Raji (cell line): ENCODE data around the gene MDFI.

Source experiments
- POLR2A ChIP-seq: IDR thresholded peaks from 2 replicates; pipeline ENCODE4 v1.6.1; 2011; ENCODE audit warnings: low read depth, low read length, control low read depth; ENCODE audit not compliant: insufficient read depth

The MDFI gene

GRCh38 chr6:41677124-41677921 lies 39.1 kb downstream of the MDFI start:
- no peak for TF ChIP-seq POLR2A

DNA sequence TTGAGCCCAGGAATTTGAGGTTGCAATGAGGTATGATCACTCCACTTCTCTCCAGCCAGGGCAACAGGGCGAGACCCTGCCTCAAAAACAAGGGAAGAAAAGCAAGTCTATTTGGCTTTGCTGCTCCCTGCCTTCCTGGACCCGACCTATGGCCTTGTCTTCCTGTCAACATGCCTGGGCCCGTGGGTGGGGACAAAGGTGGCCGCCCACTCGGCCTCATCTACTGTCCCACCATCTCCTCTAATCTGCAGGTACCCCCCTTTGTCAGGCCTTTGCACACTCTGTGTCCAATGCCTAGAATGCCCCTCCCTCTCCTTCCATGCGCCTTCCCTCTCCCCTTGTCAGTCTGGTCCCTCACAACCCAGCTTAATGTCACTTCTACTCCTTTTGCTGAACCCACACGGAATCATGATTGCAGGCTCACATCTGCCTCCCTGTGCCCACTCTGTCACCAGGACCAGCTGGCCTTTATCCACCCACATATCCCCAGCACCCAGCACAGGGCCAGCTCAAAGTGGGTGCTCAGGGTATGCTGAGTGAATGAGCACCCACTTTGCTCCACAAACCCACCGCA lies 40.3 kb downstream of the MDFI start:
- TF ChIP-seq POLR2A: no peak

- TF ChIP-seq POLR2A: no peak
Observed at GRCh38 chr6:41679696-41680095, 41.4 kb downstream of the MDFI start.

- no peak for TF ChIP-seq POLR2A
Observed at GRCh38 chr6:41680182-41680965, 42.1 kb downstream of the MDFI start.

- no peak for TF ChIP-seq POLR2A
Observed at GRCh38 chr6:41682056-41682477, 43.8 kb downstream of the MDFI start.

DNA sequence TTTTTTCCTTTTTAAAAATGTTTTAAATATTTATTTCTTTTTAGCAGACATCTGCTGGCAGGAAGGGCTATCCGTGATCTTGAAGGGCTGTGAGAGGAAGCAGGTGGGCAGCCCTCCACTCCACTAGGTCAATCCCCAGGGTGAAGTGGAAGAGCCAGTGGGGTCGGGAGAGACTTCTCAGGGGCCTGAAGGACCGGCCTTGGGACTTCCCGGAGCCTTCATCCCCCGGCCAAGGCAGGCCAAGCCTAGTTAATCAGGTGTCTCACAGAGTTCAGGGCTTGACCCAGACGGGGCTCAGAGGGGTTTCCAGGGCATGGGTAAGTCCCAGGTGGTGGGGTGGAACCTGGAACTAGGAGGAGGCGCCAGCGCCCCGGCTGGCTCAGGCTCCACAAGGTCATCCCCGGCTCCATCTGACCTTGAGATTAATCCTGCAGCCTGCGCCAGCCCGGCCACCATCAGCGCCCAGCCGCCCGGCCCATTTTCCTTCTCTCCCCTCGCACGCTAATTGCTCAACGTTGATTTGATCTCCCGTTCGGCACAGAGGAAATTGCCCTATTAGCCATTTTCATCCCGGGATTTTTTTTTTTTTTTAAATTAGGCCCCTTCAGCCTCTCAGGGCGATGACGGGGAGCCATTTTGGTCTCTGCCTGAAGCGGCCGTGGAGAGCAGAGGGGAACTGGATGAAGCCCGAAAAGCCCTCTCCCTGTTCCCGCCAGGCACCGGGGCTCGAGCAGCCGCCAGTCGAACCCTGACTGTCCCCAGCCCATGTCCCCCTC lies 44.4 kb downstream of the MDFI start:
- TF ChIP-seq POLR2A: no peak

- no peak for TF ChIP-seq POLR2A
Observed at GRCh38 chr6:41683273-41683522, 44.9 kb downstream of the MDFI start.

- no peak for TF ChIP-seq POLR2A
Observed at GRCh38 chr6:41683523-41684310, 45.4 kb downstream of the MDFI start.

- TF ChIP-seq POLR2A: no peak
Observed at GRCh38 chr6:41684311-41685180, 46.3 kb downstream of the MDFI start.

DNA sequence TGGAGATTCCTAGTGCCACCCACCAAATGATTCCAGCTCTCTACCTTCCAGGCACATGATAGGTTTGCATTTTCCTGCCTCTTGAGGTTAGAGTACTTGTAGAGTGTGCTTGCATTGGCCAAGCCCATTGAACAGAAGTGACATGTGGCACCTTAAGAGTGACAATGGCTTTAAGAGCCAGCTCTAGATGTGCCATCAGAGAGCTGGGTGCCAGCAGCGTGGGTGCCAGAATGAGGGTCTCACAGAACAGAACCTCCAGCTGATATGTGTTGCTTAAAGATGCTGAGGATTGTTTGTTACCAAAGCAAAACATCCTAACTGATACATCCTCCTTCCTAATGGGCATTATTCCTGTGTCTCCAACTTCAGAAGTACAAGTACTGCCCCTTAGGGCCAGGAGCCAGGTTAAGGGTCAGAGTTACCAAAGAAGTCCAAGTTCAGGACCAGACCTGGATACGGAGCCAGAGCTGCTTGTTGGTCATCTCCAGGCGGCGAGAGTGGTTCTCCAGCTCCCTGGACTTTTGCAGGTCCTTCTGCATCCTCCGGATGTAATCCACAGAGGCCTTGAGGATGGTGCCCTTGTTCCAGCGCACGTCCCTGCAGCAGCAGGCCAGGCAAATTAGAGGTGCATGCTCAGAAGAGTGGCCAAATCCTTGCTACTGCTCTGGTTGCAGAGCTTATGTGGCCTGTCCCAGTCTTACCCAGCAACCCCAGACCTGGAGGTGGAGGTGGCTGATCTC lies 47.5 kb downstream of the MDFI start:
- TF ChIP-seq POLR2A: no peak

GRCh38 chr6:41687501-41688175 lies 49.4 kb downstream of the MDFI start:
- no peak for TF ChIP-seq POLR2A

- no peak for TF ChIP-seq POLR2A
Observed at GRCh38 chr6:41688256-41688965, 50.1 kb downstream of the MDFI start.
